Calu3 (cell line): Measurements from ENCODE around the gene RXFP1. TPM values are rescaled to one million over a fixed set of nuclear protein-coding genes. Genes with fewer than 3 reads are reported as not detected.
A peak's percentile ranks its signal among the peaks of the same experiment; 100 is the strongest.

ENCODE experiments used
- BruUV-seq: library from RNA; stranded (reverse); fragments of 400-500 nt; replicated peaks from 2 replicates; lab custom pipeline; 2021; lab: Mats Ljungman, UMichigan
- CTCF ChIA-PET: fragments of 300-600 bp; sonication (Branson Sonifier 250); formaldehyde crosslinking; loops from one replicate; lab custom pipeline; 2022; ENCODE audit warnings: antibody characterized with exemption; lab: Charles Lee
- DNase-seq: peaks from one replicate; pipeline ENCODE4 v3.0.0; 2022
- H3K27ac Mint-ChIP-seq: one replicate; pipeline ENCODE4 v1.8.0; 2022; ENCODE audit warnings: mixed read lengths; ENCODE audit not compliant: unreplicated experiment
- H3K27me3 Mint-ChIP-seq: one replicate; pipeline ENCODE4 v1.8.0; 2022; ENCODE audit warnings: mixed read lengths; ENCODE audit not compliant: unreplicated experiment
- H3K36me3 Mint-ChIP-seq: one replicate; pipeline ENCODE4 v1.8.0; 2022; ENCODE audit warnings: mild to moderate bottlenecking, moderate library complexity, mixed read lengths; ENCODE audit not compliant: insufficient read depth, unreplicated experiment
- H3K4me1 Mint-ChIP-seq: one replicate; pipeline ENCODE4 v1.8.0; 2022; ENCODE audit warnings: mild to moderate bottlenecking, low read depth, mixed read lengths; ENCODE audit not compliant: unreplicated experiment
- H3K4me3 Mint-ChIP-seq: one replicate; pipeline ENCODE4 v1.8.0; 2022; ENCODE audit warnings: mild to moderate bottlenecking, low read depth, moderate library complexity, mixed read lengths; ENCODE audit not compliant: unreplicated experiment
- H3K9me3 Mint-ChIP-seq: one replicate; pipeline ENCODE4 v1.8.0; 2022; ENCODE audit warnings: low read depth, mixed read lengths; ENCODE audit not compliant: unreplicated experiment
- CTCF ChIP-seq: fragments of 200-600 bp; IDR thresholded peaks from one replicate; pipeline ENCODE4 v1.8.0; 2022; ENCODE audit warnings: antibody characterized with exemption; ENCODE audit not compliant: unreplicated experiment
- intact Hi-C: fragments of 100-400 bp; cut with micrococcal nuclease; formaldehyde crosslinking; loops from one replicate; pipeline ENCODE4 v1.10.0; 2022; ENCODE audit not compliant: unreplicated experiment
- total RNA-seq: library from RNA; stranded (reverse); gene quantifications from 2 replicates; pipeline ENCODE4 v1.2.3, GENCODE V29; 2022

RXFP1 gene
- total RNA-seq, 1 experiment from 2014 or later = not detected

- intact Hi-C loops = no loop called here
- H3K27me3 Mint-ChIP-seq = no peaks in the 10 kb centered on the region
- no TSS peak for BruUV-seq
Observed at GRCh38 chr4:158492391-158492790, 29.3 kb upstream of the RXFP1 start.

GRCh38 chr4:158496030-158496741, 25.5 kb upstream of the RXFP1 start:
- Mint-ChIP-seq H3K4me3 (no peak overlapping the region), H3K4me1 (no peaks in the 10 kb centered on the region), H3K9me3 (peaks cover 2% of the 10 kb centered on the region), H3K36me3 (no peaks in the 10 kb centered on the region), H3K27ac (no peak overlapping the region), H3K27me3 (no peaks in the 10 kb centered on the region)
- intact Hi-C loops = no loop called here
- BruUV-seq = no TSS peak
- TF ChIP-seq CTCF = peak; percentile 36
- DNase-seq = peak; percentile 48
- CTCF ChIA-PET = interaction anchor here (0.6 to 1.0 kb wide), 2 partner anchors 82 to 758 kb away, joined by 4 read pairs; no protein-coding TSS in a partner anchor

More at GRCh38 chr4:158492391-158492790, 29.3 kb upstream of the RXFP1 start:
- Mint-ChIP-seq H3K4me3 (no peak overlapping the region), H3K27ac (no peak overlapping the region), H3K36me3 (no peaks in the 10 kb centered on the region), H3K4me1 (no peaks in the 10 kb centered on the region), H3K9me3 (peaks cover 4% of the 10 kb centered on the region)
- CTCF ChIA-PET = no interaction called here
- no peak for TF ChIP-seq CTCF
- DNase-seq = no peak

- Mint-ChIP-seq H3K9me3 (peaks cover 2% of the 10 kb centered on the region), H3K4me1 (no peaks in the 10 kb centered on the region), H3K4me3 (no peak overlapping the region), H3K27me3 (no peaks in the 10 kb centered on the region), H3K27ac (no peak overlapping the region), H3K36me3 (no peaks in the 10 kb centered on the region)
- intact Hi-C loops = no loop called here
- no TSS peak for BruUV-seq
- DNase-seq = no peak
- TF ChIP-seq CTCF = no peak
- CTCF ChIA-PET = no interaction called here
Observed at GRCh38 chr4:158500054-158500453, 21.6 kb upstream of the RXFP1 start.

- Mint-ChIP-seq H3K36me3 (no peaks in the 10 kb centered on the region), H3K27ac (peak overlapping the region; percentile 9), H3K4me3 (no peak overlapping the region), H3K4me1 (peaks cover 14% of the 10 kb centered on the region), H3K9me3 (no peaks in the 10 kb centered on the region), H3K27me3 (no peaks in the 10 kb centered on the region)
- no peak for TF ChIP-seq CTCF
- intact Hi-C loops = no loop called here
- BruUV-seq = no TSS peak
- DNase-seq = no peak
- CTCF ChIA-PET = no interaction called here
Observed at GRCh38 chr4:158513256-158513655, 8.4 kb upstream of the RXFP1 start.
